NOMO-1 (cell line): ENCODE results near the gene ARHGAP25.

ENCODE experiments used
- DNase-seq, 2 experiments: peaks; one replicate each; lab custom pipeline; 2025; ENCODE audit not compliant: unreplicated experiment in 2 of 2; lab: John Stamatoyannopoulos, UW

Gene ARHGAP25

DNA sequence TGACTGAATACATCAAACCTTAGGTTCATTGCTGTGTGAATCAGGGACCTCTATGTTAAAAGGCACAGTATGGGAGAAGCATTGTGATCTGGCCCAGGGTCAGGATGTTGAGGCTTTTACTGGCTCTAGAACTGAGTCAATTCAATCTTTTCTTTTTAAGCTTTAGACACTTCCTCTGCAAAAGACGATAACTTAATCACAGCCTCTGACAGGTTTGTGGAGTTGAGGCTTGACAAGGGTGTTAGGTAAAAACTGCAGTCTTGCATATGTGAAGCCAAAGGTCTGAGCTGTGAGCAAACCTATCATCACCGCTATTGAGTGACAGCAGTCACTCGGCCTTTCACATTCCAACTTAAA, 17.3 kb upstream of the ARHGAP25 start:
- no peak for DNase-seq

DNA sequence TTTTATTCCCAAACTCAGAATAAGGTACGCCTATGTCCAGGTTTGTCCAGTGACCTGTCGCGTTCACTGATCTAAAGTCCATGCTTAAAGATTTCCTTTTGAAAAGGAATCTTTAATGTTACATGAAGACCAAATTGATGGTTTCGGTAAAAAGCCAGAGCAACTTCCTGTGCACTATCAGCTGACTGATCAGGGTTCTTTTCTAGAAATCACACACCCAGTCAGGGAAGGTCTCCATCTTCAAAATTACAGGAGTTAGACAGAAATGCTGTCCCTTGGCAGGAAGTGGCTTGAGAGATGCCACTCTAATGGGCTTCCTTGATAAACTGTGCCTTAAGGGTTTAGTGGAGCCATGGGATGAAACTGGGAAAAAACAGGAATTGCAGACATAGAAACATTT, 14.7 kb upstream of the ARHGAP25 start:
- DNase-seq = no peak

DNA sequence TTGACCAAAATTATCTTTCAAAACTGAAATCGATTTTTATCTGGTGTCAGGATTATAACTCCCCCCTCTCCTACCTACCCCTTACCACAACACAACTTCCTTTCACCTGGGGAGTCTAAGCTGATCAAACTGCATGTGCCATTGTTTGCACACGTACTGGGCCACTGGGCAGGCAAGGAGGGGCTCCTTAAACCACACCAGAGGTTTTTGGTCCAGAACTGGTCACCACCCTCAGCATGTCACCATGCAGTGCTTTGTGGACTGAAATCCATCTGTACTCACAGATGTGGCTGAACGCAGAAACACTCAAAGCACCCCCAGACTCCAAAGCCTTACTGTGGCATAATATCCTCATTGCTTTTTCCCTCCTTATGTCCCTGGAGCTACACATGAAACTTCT, 13.9 kb upstream of the ARHGAP25 start:
- DNase-seq = no peak

DNA sequence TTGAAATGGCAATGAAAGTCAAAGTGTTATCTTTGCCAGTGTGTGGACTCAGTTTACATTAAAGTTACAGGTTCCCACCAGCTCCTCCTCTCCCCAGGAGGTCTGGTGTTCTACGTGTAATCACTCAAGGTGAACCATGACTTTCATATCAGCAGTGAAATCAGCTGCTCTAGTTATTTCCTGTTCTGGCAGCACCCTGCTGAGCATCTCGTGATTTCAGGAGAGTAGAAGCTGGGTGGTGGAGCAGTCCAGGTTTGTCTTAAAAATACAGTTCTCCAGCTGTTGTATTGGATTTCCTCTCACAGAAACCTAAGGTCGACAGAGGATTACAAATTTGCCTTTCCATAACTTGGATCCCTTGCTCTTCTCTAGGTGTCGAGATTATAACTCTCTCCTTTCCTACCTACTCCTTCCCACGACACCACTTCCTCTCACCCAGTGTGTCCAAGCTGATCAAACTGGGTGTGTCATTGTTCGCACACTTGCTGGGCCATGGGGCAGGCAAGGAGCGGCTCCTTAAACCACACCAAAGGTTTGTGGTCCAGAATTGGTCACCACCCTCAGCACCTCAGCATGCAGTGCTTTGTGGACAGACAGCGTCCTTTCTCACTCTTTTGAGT, 13.0 kb upstream of the ARHGAP25 start:
- no peak for DNase-seq

DNA sequence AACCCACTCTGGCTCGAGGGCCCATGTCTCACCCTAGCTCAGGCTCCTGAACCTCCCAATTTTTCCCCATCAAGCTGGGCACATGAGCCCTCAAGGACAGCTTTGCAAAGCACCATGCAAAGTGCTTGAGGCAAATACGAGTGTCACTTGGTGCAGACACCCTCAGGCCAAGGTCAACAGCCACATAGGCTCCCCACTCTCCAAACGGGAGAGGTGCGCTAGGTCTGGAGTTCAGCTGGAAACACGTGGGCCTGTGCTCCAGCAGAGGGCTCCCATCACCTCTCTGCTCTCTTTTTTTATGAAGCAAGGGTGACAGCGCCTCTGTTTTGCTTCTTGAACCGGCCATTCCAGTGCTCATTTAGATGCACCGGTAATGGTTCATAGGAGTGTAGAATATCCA, 11.9 kb upstream of the ARHGAP25 start:
- no peak for DNase-seq

DNA sequence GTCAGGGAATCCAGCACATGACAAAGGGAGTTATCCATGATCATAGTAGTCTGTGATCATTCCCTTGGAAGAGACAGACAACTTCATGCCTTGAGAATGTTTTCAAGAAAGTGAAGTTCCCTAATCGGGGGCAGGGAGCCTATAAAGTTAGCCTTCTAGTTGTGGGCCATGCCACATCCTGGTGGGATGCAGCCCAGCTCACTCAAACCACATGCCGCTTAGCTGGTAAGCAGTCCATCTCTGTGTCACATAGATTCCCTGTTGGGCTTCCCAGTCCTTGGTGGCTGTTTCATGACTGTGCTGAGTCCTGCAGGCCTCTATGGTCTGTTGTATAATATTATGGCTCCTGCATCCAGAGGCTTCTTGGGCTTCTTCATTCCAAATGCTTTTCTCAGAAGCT, 11.4 kb upstream of the ARHGAP25 start:
- DNase-seq = no peak

DNA sequence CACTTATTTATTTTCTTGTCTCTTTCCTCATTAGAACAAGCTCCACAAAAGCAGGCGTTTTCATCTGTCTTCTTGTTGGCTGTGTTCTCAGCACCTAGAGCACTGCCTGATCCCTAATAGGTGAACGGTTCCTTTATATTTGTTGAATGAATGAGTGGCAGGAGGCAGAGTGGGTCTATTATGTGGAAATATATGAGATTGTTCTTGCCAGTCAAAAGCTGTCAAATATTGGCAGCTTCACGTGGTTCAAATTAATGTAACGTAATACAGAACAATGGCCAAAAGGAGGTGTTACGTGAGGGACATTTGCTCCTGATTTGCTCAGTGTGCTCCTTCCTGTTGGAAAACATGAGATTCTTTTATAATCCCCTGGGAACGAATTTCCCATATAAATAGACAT, 8.5 kb upstream of the ARHGAP25 start:
- no peak for DNase-seq

DNA sequence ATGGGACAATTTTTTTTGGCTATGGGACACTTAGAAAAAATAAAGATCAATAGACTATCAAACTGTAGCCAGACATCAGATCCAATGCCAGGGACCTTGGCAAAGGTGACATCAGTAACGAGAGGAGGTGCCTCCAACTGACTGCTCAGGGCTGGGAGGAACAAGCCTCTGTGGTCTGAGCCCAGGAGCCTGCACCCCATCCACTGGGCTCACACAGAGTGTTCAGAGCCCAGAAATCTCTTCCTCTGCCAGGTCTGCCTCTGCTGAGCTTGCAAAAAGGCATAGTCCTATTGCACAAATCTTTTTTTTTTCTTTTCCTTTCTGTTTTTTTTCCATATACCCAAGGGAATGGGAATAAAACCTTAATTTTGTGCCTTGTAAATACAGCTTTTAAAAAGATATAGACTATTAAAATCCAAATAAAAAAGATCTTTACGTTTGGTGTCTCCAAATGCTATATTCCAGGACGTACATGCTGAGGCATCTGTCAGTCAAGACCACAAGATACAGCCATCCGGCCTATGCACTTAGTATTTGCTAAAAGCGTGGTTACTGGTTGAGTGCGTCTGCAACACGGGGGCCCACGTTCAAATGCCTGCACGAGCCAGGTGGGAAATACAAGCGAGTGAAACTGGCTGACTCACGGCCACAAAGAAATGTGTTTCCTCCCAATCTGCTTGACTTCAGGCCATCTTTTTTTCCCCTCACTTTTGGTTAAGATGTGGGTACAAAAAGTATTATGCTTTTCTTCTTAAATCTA, 7.8 kb upstream of the ARHGAP25 start:
- peak; percentile 89 to 92 for DNase-seq

DNA sequence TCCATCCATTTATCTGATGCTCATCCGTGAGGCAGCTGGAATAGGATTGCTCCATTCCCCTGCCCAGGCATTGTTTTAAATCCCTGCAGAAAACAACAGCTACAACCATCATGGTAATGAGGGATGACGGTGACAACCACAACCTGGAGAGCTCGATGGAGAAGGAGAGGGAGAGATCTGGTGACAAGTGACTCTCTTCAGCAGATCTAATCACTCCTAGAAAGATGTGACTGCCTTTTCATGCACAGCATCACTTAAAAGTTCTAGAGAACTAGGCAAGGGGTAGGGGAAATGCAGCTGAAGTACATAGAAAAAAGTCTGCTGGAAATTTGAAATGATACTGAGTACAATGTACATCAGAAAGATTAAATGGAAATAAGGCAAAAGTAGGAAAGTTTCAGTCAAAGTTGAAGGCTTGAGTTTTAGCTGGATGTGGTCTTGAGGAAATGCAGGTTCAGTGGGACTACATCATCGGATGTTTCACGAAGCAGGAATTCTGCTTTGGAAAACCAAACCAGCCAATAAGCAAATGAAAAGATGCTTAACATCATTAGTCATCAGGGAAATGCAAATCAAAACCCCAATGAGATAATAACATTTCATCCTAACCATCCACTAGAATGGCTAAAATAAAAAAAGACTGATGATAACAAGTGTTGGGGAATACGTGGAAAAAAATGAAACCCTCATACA, 6.8 kb upstream of the ARHGAP25 start:
- DNase-seq = no peak

DNA sequence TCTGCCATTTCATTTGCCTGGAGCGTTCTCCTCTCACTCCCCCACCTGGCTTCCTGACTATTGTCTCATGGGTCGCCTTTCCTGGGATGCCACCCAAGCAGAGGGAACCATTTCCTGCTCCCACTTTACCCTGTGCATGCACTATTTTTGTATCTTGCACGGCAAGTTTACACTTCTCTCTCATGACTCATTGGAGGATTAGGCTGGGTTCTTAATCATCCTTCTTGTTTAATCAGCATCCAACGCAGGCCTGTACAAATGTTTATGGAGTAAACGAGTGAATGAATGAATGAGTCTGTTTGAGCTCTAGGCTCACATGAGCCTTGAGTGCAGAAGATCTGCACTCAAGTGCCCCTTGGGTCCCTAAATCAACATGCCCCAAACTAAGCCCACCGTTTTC, 3.8 kb upstream of the ARHGAP25 start:
- no peak for DNase-seq

DNA sequence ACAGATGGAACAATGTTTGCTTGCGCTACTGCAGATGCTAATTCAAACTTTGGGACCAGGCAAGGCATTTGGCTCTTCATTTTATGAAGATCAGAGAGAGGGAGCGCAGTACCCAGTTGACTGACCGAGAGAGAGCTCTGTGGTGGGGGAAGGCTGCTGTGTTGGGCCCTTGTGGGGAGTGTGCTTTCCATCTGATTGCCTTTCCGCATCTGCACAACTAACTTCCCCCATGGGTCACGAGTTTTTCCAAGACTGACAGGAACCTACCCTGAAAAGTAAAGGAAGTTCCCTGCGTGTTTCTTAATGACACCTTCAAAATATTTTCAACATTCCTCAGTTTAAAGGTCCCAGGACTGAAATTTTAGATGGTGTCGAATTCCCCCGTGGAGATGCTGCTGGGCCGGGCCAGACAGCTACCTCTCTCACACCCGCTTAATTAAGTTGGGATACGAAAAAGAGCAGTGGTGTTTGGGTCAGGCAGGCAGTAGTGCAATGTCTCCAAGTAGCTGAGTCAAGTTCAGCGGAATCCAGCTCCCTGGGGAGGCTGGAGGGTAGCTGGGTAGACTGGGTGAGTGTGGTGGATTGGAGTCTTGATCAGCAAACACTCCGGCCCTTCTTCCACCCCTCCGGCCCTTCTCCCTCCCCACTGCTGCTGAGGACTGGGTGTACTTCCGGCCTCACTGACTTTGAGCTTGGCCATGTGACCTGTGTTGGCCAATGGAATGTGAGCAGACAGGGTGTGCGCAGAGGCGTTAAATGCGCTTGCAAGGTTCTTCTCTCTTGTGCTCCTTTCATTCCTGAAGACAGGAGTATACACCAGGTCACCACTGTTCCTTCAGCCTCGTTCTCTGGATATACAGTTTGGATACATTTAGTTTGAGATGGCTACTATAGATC, 2.3 kb upstream of the ARHGAP25 start:
- no peak for DNase-seq

DNA sequence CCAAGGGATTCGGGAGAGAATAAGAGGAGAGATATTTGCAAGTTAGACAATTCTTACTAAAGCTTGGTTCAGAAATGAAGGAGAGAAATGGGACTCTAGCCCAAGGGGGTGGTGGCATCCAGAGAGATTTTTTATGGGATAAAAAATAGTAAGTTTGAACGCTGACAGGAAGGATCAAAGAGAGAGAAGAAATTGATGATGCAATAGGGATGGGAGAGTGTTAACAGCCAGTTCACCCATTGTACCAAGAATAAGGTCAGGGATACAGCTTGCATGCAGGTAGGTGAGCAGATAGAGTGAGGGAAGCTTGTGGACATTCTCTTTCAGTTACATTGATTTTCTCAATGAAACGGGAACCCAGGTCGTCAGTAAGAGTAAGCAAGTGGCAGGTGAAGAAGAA, 1.2 kb upstream of the ARHGAP25 start:
- DNase-seq = no peak

DNA sequence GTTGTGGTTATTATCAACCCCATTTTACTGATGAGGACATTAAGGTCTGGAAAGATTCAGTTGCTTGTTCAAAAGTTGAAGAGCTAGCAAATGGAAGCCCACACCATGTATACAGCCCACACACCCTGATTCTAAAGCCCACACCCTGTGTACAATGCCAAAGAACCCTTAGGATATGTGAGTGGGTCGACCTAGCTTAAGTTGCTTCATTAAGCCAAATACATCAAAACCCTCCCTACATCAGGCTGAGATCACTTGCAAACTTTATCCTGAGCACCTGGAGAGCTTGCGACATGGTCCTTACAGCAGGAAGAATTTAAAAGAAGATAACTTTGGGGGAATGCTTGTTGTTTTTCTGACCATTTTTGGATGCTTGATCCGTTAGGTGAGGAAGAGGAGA, 435 bp upstream of the ARHGAP25 start:
- DNase-seq = no peak

DNA sequence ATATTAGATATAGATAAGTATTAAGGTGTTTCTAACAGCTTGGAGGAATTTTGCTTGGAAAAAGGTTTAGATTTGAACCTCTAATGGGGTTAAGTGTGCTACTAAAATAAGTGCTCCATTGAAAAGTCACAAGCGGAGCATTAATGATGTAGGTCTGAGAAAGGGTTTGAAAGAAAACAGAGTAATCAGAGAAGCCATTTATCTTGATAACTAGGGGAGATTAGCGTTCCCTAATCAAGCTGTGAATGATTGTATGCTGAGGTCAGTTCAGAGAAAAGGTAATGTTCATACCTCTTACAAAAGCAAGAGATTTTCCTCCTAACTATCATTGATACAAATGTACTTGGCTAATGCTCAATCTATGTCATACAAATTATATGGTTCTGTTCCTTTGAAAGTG, 1.5 kb downstream of the ARHGAP25 start:
- DNase-seq = no peak

DNA sequence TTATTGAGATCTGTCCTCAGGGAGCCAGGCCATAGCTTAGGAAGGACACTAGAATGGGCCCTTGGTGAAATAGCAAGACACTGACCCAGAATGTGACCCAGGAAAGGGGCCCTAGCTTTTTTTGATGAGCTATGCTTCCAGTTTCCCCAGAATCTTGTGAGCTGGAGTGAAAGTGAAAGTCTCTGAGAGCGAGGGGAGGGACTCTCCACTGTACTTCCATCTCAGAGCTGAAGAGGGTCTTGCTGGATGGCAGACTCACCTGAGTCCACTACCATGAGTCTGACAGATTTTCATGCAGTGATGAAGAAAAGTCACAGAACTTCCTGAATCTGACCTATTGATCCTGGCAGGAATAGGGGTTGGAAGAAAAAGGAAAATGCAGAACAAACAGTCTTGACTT, 3.1 kb downstream of the ARHGAP25 start:
- DNase-seq = peak in 1 of 2 experiments; percentile 45

DNA sequence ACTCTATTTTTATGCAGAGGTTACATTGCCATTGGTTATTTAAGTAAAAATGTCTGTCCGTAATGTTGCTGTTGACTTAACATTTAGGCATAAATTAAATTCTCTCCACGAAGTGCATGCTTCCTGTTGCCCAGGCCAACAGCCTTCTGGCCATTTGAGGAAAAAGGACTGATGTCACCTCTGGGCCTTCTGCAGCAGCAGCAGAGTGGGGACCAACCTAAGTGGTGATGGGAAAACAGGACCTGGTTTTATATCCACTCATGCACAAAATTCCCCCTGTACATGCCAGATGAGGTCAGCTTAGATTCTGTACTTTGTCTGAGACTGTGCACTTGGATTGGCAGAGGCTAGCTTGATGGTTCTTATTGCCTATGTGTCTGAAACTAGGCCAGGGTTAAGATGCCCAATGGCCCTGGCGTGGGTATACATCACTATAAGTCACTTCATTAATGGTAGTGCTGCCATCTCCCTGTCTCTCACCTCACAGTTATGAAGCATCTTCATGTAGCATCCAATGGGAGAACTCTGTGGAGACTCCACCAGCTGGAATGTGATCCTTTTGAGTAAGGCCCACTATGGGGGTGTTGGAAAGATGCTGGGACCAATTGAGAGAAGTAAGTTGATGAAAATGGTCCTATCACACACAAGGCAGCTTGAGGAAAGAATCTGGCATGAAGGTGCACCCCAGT, 4.4 kb downstream of the ARHGAP25 start:
- DNase-seq = no peak

DNA sequence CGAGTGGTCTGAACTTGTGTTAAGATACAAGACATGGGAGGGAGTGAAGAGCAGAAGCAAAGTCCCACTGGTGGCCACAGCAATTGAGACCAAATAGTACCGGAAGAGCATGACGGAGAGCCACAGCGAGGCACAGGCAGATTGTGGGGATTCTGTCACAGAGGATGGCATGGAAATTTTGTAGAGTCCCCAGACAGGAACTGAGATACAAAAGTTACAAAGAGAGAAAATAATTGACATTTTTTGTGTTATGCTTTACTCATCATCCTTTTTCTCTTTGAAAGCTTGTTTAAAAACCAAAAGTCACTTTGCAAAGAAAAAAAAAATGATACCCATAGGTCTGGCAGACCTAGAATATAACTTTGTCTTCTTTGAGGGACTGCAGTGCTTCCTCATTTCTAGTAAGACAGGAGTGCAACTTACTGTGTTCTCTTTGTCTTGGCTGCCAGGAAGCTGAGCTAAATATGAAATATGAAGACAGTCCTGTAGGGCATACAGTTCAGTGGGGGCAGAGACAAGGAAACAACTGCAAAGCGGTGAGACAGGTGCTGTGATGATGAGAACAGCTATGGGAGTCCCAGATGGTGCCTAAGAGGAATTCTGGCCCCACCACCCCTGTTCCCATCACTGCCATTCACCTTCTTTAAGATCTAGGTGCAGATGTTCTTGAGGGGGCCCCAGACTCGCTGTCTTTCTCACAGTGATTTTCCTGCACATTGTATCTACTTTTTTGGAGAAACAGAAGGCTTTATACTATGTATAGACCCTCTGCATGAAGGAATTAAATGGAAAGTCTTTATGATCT, 5.2 kb downstream of the ARHGAP25 start:
- DNase-seq = peak in 1 of 2 experiments; percentile 52

DNA sequence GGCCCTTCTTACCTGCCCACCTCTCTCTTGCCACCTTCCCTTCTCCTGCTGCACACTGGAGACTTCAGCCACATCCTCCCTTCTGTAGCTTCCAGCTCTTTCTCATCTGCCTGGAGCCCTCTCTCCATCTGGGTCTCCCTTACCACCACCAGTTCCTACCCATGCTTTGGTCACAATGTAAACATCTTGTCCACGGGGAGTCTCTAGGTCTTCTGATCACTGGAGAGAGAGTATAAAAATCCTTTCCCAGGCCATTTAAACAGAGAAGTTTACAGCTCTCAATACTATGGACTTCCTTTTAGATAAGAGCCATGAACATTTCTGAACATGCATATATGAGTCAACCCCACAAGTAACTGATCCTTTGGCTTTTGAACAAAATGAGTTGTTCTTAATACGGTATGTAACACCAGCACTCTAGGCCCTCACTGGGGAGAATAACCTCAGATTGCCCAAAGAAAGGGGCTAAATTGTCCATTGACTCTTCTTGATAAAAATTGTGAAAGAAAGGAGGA, 5.8 kb downstream of the ARHGAP25 start:
- no peak for DNase-seq

DNA sequence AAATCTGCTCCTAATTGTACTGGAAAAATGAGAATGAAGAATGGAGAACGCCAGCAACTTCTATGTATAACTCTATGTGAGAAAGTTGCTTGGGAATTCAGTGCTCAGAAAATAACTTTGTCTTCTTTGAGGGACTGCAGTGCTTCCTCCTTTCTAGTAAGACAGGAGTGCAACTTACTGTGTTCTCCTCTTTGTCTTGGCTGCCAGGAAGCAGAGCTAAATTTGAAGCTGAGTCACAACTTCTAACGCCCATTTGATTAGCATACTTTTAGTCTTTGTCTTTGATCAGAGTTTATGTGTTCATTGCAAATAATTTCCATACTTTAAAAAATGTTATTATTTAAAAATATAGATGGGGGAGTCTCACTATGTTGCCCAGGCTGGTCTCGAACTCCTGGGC, 6.6 kb downstream of the ARHGAP25 start:
- peak; percentile 56 to 79 for DNase-seq
